ENCODE results near the gene ANXA3. TPM values are rescaled to one million over a fixed set of nuclear protein-coding genes. Genes with fewer than 3 reads are reported as not detected.

Gene ANXA3
- total and polyA plus RNA-seq, 12 donors, result 0.72 to 14.1 (median 3.8) TPM

GRCh38 chr4:78581618-78582017 lies 30.0 kb downstream of the ANXA3 start:
- DNase-seq, result peak in 3 of 7 donors; percentile 13 to 36 (median 15)
- WGBS, 4 donors, result 71 to 75% (median 73%) methylated on average over 3 of the region's 3 CpGs
- Histone ChIP-seq H3K4me1 (replicated peaks in 1 of 2) (no peaks in the 10 kb centered on the region), H3K27me3 (no peaks in the 10 kb centered on the region), H3K4me3 (no peak overlapping the region), H3K27ac (no peak overlapping the region), H3K9me3 (replicated peaks in 1 of 3) (no peaks in the 10 kb centered on the region), H3K36me3 (replicated peaks in 1 of 2) (no peaks in the 10 kb centered on the region)
- TF ChIP-seq POLR2A (IDR thresholded peaks at IDR 0.05), result no peak
- no peak for TF ChIP-seq CTCF (IDR thresholded peaks at IDR 0.05)
- intact Hi-C loops (cut with DNase I), result no loop called here

- TF ChIP-seq POLR2A (IDR thresholded peaks at IDR 0.05) (no peak), CTCF (IDR thresholded peaks at IDR 0.05) (no peak)
- Histone ChIP-seq H3K27ac (no peak overlapping the region), H3K4me3 (no peak overlapping the region), H3K36me3 (replicated peaks in 1 of 2) (no peaks in the 10 kb centered on the region), H3K9me3 (replicated peaks in 1 of 3) (no peaks in the 10 kb centered on the region), H3K27me3 (no peaks in the 10 kb centered on the region), H3K4me1 (replicated peaks in 1 of 2) (no peaks in the 10 kb centered on the region)
- WGBS, 4 donors, result 85 to 94% (median 91%) methylated on average over 4 of the region's 4 CpGs
- DNase-seq, result no peak
- intact Hi-C loops (cut with DNase I), result no loop called here
These were observed 33.4 kb downstream of the ANXA3 start for GRCh38 chr4:78584863-78585547.

GRCh38 chr4:78585633-78586032 lies 34.1 kb downstream of the ANXA3 start:
- WGBS, 4 donors, result 0 to 44% (median 22%) methylated on average over 1 of the region's 1 CpG
- intact Hi-C loops (cut with DNase I), result no loop called here
- TF ChIP-seq POLR2A (IDR thresholded peaks at IDR 0.05), result no peak
- no peaks in the 10 kb centered on the region for H3K4me1 ChIP-seq (replicated peaks in 1 of 2)
- DNase-seq, result no peak
- no peaks in the 10 kb centered on the region for H3K9me3 ChIP-seq (replicated peaks in 1 of 3)
- no peak overlapping the region for H3K4me3 ChIP-seq
- H3K36me3 ChIP-seq (replicated peaks in 1 of 2), result no peaks in the 10 kb centered on the region
- H3K27me3 ChIP-seq, result no peaks in the 10 kb centered on the region
- no peak overlapping the region for H3K27ac ChIP-seq

- no peaks in the 10 kb centered on the region for H3K27me3 ChIP-seq
- H3K4me1 ChIP-seq (replicated peaks in 1 of 2), result peaks cover 0 to 9% of the 10 kb centered on the region in 2 donors
- peak overlapping the region in 1 of 5 donors; percentile 3 for H3K27ac ChIP-seq
- no peak overlapping the region for H3K4me3 ChIP-seq
- H3K9me3 ChIP-seq (replicated peaks in 1 of 3), result no peaks in the 10 kb centered on the region
- intact Hi-C loops (cut with DNase I), result no loop called here
- H3K36me3 ChIP-seq (replicated peaks in 1 of 2), result no peaks in the 10 kb centered on the region
- 51 to 69% (median 58%) methylated on average over 4 of the region's 4 CpGs for WGBS, 4 donors
- DNase-seq, result no peak
- TF ChIP-seq POLR2A (IDR thresholded peaks at IDR 0.05) (no peak), CTCF (IDR thresholded peaks at IDR 0.05) (no peak)
These were observed 37.5 kb downstream of the ANXA3 start for GRCh38 chr4:78588894-78589545.

Measured in adrenal gland (tissue), 12 donors.